GM23338 (cell line): ENCODE measurements around the gene C1QL1. TPM values are rescaled to one million over a fixed set of nuclear protein-coding genes. Genes with fewer than 3 reads are reported as not detected.

ENCODE experiments used
- ATAC-seq: fragments of 200-7000 bp; cut with Tn5 transposase; 3 replicates; pipeline ENCODE4 v1.9.1; 2020
- DNase-seq: peaks from one replicate; pipeline ENCODE4 v3.0.0-alpha.2; 2015; ENCODE audit warnings: low spot score
- H2AFZ ChIP-seq: fragments of 200-600 bp; sonication (generic); 2 replicates; pipeline ENCODE4 v1.8.0; 2016; ENCODE audit warnings: antibody characterized with exemption, mild to moderate bottlenecking, moderate library complexity
- H3F3A ChIP-seq: fragments of 200-600 bp; sonication (generic); replicated peaks from 2 replicates; pipeline ENCODE4 v1.8.0; 2017; ENCODE audit warnings: antibody characterized with exemption, mixed run types, low read depth
- H3K27ac ChIP-seq: fragments of 200-600 bp; sonication (generic); 2 replicates; pipeline ENCODE4 v1.6.1; 2016; ENCODE audit warnings: low read depth
- H3K27me3 ChIP-seq: fragments of 200-600 bp; sonication (generic); 2 replicates; pipeline ENCODE4 v1.8.0; 2016; ENCODE audit warnings: mild to moderate bottlenecking, mixed run types, moderate library complexity; ENCODE audit not compliant: insufficient read depth
- H3K36me3 ChIP-seq: fragments of 200-600 bp; sonication (generic); 2 replicates; pipeline ENCODE4 v1.8.0; 2016; ENCODE audit warnings: mild to moderate bottlenecking; ENCODE audit not compliant: insufficient read depth
- H3K4me1 ChIP-seq: fragments of 200-600 bp; sonication (generic); 2 replicates; pipeline ENCODE4 v1.8.0; 2016; ENCODE audit warnings: mild to moderate bottlenecking, moderate library complexity; ENCODE audit not compliant: insufficient read depth
- H3K4me2 ChIP-seq: fragments of 200-600 bp; sonication (generic); 2 replicates; pipeline ENCODE4 v1.7.1; 2017; ENCODE audit warnings: mixed run types
- H3K4me3 ChIP-seq: fragments of 200-600 bp; sonication (generic); 2 replicates; pipeline ENCODE4 v1.6.1; 2016; ENCODE audit warnings: mixed run types
- H3K79me2 ChIP-seq: fragments of 200-600 bp; sonication (generic); replicated peaks from 2 replicates; pipeline ENCODE4 v1.8.0; 2017; ENCODE audit warnings: mild to moderate bottlenecking; ENCODE audit not compliant: insufficient read depth
- H3K9me2 ChIP-seq: fragments of 200-600 bp; sonication (generic); 2 replicates; pipeline ENCODE4 v1.8.0; 2017; ENCODE audit not compliant: insufficient read depth
- H4K20me1 ChIP-seq: fragments of 200-600 bp; sonication (generic); replicated peaks from 2 replicates; pipeline ENCODE4 v1.8.0; 2017; ENCODE audit warnings: mild to moderate bottlenecking; ENCODE audit not compliant: insufficient read depth
- H3K27ac Mint-ChIP-seq: 2 replicates; pipeline ENCODE4 v1.8.0; 2020; ENCODE audit warnings: inconsistent platforms, mild to moderate bottlenecking, moderate library complexity, mixed read lengths
- H3K27me3 Mint-ChIP-seq: 3 replicates; pipeline ENCODE4 v1.8.0; 2022; ENCODE audit warnings: low read depth, mild to moderate bottlenecking, moderate library complexity, mixed read lengths, inconsistent platforms; ENCODE audit not compliant: insufficient read depth, poor library complexity
- H3K36me3 Mint-ChIP-seq: 3 replicates; pipeline ENCODE4 v1.8.0; 2021; ENCODE audit warnings: low read depth, mild to moderate bottlenecking, inconsistent platforms, moderate library complexity, mixed read lengths
- H3K4me1 Mint-ChIP-seq: 3 replicates; pipeline ENCODE4 v1.8.0; 2020; ENCODE audit warnings: mild to moderate bottlenecking, inconsistent platforms, mixed read lengths
- H3K4me3 Mint-ChIP-seq: 3 replicates; pipeline ENCODE4 v1.8.0; 2021; ENCODE audit warnings: moderate library complexity, mild to moderate bottlenecking, inconsistent platforms, mixed read lengths
- H3K9me3 Mint-ChIP-seq: 3 replicates; pipeline ENCODE4 v1.8.0; 2020; ENCODE audit warnings: moderate library complexity, mild to moderate bottlenecking, inconsistent platforms, mixed read lengths
- CREB1 ChIP-seq: fragments of 250-450 bp; sonication (Bioruptor Pico); IDR thresholded peaks from 2 replicates; pipeline ENCODE4 v1.5.0; 2020; ENCODE audit warnings: low read depth, mild to moderate bottlenecking, moderate library complexity
- EZH2 ChIP-seq: fragments of 200-600 bp; sonication (generic); IDR thresholded peaks from one replicate; pipeline ENCODE4 v1.8.0; 2017; ENCODE audit warnings: antibody characterized with exemption, mild to moderate bottlenecking, low read depth; ENCODE audit not compliant: unreplicated experiment
- EZH2phosphoT487 ChIP-seq: fragments of 200-600 bp; sonication (generic); IDR thresholded peaks from one replicate; pipeline ENCODE4 v1.8.1; 2018; ENCODE audit warnings: antibody characterized with exemption; ENCODE audit not compliant: unreplicated experiment
- NANOG ChIP-seq: IDR thresholded peaks from 2 replicates; pipeline ENCODE4 v1.6.1; 2016; ENCODE audit warnings: antibody characterized with exemption, borderline replicate concordance
- POLR2AphosphoS5 ChIP-seq: IDR thresholded peaks from 2 replicates; pipeline ENCODE4 v1.6.1; 2016; ENCODE audit warnings: antibody characterized with exemption, low read depth
- STAT1 ChIP-seq: IDR thresholded peaks from one replicate; pipeline ENCODE4 v1.6.1; 2016; ENCODE audit warnings: antibody characterized with exemption; ENCODE audit not compliant: unreplicated experiment
- ZNF114 ChIP-seq: fragments of 250-450 bp; sonication (Bioruptor Pico); IDR thresholded peaks from 2 replicates; pipeline ENCODE4 v1.5.0; 2020; ENCODE audit warnings: mild to moderate bottlenecking, moderate library complexity
- polyA plus RNA-seq: library from polyadenylated mRNA; unstranded; fragments of >200 nt; fragmentation: Nextera tagmentation; extraction: Ambion mirVana; gene quantifications from 2 replicates; pipeline ENCODE4 v1.2.1, GENCODE V29; 2016
- total RNA-seq: library from RNA; depleted of rRNA; stranded (reverse); fragments of >200 nt; shearing (Covaris generic); gene quantifications from 2 replicates; pipeline ENCODE4 v1.2.3, GENCODE V29; 2014
- TF ChIP-seq, protein P1 (sequence below): IDR thresholded peaks from one replicate; pipeline ENCODE4 v1.6.1; 2018; ENCODE audit warnings: antibody characterized with exemption; ENCODE audit not compliant: unreplicated experiment
- TF ChIP-seq, protein P2 (sequence below): IDR thresholded peaks from 2 replicates; pipeline ENCODE4 v1.6.1; 2016; ENCODE audit warnings: antibody characterized with exemption
- TF ChIP-seq, protein P3 (sequence below), 2 experiments: fragments of 200-600 bp in 1 of 2; sonication (generic) in 1 of 2; conservative IDR thresholded peaks; 2 replicates each; pipeline versions ENCODE4 v1.5.1 to v1.6.1; 2016 to 2017; ENCODE audit warnings: antibody characterized with exemption in 2 of 2, low read depth in 2 of 2, mild to moderate bottlenecking in 2 of 2, moderate library complexity in 1 of 2

C1QL1 gene
- total and polyA plus RNA-seq, 2 experiments from 2014 or later = 4.3 to 14.4 TPM

DNA sequence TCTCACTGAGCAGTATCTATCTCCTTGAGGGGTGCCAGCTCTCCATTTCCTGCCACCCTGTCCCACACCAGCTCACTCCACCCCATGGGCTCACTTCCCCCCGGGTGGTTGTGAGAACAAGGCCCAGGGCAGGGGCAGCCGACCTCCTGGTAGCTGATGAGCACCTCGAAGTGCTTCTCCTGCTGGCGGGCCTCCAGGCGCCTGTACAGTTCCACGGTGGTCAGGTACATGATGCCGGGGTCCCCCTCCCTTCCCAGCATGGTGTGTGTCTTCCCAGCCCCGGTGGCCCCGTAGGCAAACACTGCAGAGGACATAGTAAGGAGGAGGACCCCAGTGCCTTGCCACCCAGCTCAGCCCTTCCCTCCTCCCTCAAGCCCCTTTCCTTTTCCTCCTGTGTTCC lies 33.0 kb downstream of the C1QL1 start:
- Mint-ChIP-seq H3K4me3 (no peak overlapping the region), H3K4me1 (peaks cover 2% of the 10 kb centered on the region; the same call in 1 of the 3 replicates), H3K27ac (no peak overlapping the region), H3K27me3 (peaks cover 3% of the 10 kb centered on the region), H3K9me3 (no peaks in the 10 kb centered on the region), H3K36me3 (peaks cover 74% of the 10 kb centered on the region)
- TF ChIP-seq EZH2 = no peak
- TF ChIP-seq, protein P1, sequence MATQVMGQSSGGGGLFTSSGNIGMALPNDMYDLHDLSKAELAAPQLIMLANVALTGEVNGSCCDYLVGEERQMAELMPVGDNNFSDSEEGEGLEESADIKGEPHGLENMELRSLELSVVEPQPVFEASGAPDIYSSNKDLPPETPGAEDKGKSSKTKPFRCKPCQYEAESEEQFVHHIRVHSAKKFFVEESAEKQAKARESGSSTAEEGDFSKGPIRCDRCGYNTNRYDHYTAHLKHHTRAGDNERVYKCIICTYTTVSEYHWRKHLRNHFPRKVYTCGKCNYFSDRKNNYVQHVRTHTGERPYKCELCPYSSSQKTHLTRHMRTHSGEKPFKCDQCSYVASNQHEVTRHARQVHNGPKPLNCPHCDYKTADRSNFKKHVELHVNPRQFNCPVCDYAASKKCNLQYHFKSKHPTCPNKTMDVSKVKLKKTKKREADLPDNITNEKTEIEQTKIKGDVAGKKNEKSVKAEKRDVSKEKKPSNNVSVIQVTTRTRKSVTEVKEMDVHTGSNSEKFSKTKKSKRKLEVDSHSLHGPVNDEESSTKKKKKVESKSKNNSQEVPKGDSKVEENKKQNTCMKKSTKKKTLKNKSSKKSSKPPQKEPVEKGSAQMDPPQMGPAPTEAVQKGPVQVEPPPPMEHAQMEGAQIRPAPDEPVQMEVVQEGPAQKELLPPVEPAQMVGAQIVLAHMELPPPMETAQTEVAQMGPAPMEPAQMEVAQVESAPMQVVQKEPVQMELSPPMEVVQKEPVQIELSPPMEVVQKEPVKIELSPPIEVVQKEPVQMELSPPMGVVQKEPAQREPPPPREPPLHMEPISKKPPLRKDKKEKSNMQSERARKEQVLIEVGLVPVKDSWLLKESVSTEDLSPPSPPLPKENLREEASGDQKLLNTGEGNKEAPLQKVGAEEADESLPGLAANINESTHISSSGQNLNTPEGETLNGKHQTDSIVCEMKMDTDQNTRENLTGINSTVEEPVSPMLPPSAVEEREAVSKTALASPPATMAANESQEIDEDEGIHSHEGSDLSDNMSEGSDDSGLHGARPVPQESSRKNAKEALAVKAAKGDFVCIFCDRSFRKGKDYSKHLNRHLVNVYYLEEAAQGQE = no peak
- TF ChIP-seq ZNF114 (CRISPR knock-in tag) = no peak
- TF ChIP-seq EZH2phosphoT487 = no peak
- TF ChIP-seq NANOG = no peak
- TF ChIP-seq, protein P2, sequence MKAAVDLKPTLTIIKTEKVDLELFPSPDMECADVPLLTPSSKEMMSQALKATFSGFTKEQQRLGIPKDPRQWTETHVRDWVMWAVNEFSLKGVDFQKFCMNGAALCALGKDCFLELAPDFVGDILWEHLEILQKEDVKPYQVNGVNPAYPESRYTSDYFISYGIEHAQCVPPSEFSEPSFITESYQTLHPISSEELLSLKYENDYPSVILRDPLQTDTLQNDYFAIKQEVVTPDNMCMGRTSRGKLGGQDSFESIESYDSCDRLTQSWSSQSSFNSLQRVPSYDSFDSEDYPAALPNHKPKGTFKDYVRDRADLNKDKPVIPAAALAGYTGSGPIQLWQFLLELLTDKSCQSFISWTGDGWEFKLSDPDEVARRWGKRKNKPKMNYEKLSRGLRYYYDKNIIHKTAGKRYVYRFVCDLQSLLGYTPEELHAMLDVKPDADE = no peak
- Histone ChIP-seq H3K4me3 (no peak overlapping the region), H4K20me1 (peaks cover 16% of the 10 kb centered on the region), H3K4me2 (no peak overlapping the region), H2AFZ (no peak overlapping the region), H3K27me3 (no peaks in the 10 kb centered on the region), H3K4me1 (no peaks in the 10 kb centered on the region), H3F3A (no peaks in the 10 kb centered on the region), H3K9me2 (no peaks in the 10 kb centered on the region), H3K79me2 (peaks cover 28% of the 10 kb centered on the region), H3K36me3 (peaks cover 35% of the 10 kb centered on the region), H3K27ac (no peak overlapping the region)
- DNase-seq (no peak), ATAC-seq (no peak)

DNA sequence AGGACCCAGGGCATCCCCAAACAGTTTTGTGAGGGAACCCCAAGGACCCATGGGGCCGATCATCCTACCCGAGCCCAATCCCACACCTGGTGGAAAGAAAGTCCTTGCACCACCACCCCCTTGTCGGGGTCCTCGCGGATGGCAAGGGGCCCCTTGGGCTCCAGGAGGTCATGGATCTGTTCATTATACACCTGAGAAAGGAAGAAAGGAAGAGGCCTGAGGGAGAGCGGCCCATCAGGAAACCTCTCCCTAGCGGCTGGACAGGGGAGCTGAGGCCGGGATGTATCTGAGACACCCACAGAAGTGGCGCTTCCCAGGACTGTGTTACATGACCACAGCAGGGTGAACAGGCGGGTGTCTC lies 33.4 kb downstream of the C1QL1 start:
- H3K4me1 Mint-ChIP-seq = no peaks in the 10 kb centered on the region
- DNase-seq (no peak), ATAC-seq (no peak)
- no peaks in the 10 kb centered on the region for H3F3A ChIP-seq
- no peak overlapping the region for H3K27ac Mint-ChIP-seq
- H3K4me2 ChIP-seq = no peak overlapping the region
- peaks cover 16% of the 10 kb centered on the region for H4K20me1 ChIP-seq
- no peaks in the 10 kb centered on the region for H3K4me1 ChIP-seq
- H3K4me3 ChIP-seq = no peak overlapping the region
- peaks cover 39% of the 10 kb centered on the region for H3K36me3 ChIP-seq
- TF ChIP-seq NANOG (no peak), EZH2 (no peak), CREB1 (CRISPR knock-in tag) (no peak), POLR2AphosphoS5 (no peak), STAT1 (no peak)
- TF ChIP-seq, protein P2 = no peak
- TF ChIP-seq, protein P3, sequence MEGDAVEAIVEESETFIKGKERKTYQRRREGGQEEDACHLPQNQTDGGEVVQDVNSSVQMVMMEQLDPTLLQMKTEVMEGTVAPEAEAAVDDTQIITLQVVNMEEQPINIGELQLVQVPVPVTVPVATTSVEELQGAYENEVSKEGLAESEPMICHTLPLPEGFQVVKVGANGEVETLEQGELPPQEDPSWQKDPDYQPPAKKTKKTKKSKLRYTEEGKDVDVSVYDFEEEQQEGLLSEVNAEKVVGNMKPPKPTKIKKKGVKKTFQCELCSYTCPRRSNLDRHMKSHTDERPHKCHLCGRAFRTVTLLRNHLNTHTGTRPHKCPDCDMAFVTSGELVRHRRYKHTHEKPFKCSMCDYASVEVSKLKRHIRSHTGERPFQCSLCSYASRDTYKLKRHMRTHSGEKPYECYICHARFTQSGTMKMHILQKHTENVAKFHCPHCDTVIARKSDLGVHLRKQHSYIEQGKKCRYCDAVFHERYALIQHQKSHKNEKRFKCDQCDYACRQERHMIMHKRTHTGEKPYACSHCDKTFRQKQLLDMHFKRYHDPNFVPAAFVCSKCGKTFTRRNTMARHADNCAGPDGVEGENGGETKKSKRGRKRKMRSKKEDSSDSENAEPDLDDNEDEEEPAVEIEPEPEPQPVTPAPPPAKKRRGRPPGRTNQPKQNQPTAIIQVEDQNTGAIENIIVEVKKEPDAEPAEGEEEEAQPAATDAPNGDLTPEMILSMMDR (conservative IDR thresholded peaks at IDR 0.05; ENCODE audit: low read depth in 2 of 2) = no peak
- no peak overlapping the region for H3K27ac ChIP-seq
- peaks cover 24% of the 10 kb centered on the region for H3K79me2 ChIP-seq
- H3K9me3 Mint-ChIP-seq = no peaks in the 10 kb centered on the region
- H3K9me2 ChIP-seq = no peaks in the 10 kb centered on the region
- peaks cover 3% of the 10 kb centered on the region for H3K27me3 Mint-ChIP-seq
- no peak overlapping the region for H2AFZ ChIP-seq
- peaks cover 75% of the 10 kb centered on the region for H3K36me3 Mint-ChIP-seq
- H3K4me3 Mint-ChIP-seq = no peak overlapping the region
- no peaks in the 10 kb centered on the region for H3K27me3 ChIP-seq
